T47D (cell line): ENCODE data around the gene OGFOD2.

Source experiments
- DNase-seq, 2 experiments: peaks; one replicate each; pipeline versions ENCODE4 v3.0.0 to v3.0.0-alpha.2; 2011 to 2012; ENCODE audit warnings: low read depth in 1 of 2, low spot score in 1 of 2
- JUND ChIP-seq: IDR thresholded peaks from 2 replicates; pipeline ENCODE4 v1.6.1; 2012; ENCODE audit warnings: low read depth
- in situ Hi-C: cut with HindIII; loops from 2 replicates; pipeline ENCODE4 v1.10.0; 2016; ENCODE audit warnings: low sequenced_read_pairs, low pct_unique_long_range_greater_than_20kb

The OGFOD2 gene

DNA sequence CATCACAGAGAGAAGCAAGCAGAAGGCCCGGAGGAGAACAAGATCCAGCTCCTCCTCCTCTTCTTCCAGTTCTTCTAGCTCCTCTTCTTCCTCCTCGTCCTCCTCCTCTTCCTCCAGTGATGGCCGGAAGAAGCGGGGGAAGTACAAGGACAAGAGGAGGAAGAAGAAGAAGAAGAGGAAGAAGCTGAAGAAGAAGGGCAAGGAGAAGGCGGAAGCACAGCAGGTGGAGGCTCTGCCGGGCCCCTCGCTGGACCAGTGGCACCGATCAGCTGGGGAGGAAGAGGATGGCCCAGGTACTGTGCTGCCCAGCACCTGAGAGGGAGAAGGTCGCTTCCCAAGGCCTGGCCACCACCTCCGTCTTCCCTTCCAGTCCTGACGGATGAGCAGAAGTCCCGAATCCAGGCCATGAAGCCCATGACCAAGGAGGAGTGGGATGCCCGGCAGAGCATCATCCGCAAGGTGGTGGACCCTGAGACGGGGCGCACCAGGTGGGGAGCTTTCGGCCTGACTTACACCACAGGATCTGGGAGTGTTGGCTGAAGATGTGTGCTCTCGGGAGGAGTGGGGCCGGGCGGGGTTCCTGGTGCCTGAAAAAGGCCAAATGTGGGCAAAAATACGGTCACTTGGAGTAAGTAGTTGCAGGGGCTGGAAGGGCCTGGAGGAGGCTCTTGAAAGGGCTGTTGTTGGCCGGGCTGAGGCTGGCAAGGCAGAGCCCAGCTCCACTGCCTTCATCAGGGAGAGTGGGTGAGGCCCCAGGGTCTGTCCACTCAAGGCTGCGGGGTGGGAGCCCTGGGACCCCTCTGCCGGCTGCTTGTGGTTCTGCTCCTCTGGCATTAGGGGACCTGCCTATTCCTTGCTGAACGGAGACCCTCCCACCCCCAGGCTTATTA lies 6.8 kb downstream of the OGFOD2 start:
- DNase-seq, result no peak
- in situ Hi-C loops, result no loop called here
- no peak for TF ChIP-seq JUND

DNA sequence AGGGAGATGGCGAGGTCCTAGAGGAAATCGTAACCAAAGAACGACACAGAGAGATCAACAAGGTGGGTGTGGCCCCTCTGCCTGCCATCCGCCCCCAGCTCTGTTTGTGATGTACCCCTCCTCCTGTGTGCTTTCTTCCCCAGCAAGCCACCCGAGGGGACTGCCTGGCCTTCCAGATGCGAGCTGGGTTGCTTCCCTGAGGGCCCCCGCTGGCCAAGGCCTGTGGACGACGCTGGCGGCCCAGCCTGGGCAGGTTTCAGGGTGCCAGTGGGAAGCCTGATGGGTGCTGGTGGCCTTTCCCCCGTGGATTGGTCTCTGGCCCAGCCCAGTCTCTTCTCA lies 7.4 kb downstream of the OGFOD2 start:
- in situ Hi-C loops, result no loop called here
- no peak for TF ChIP-seq JUND

DNA sequence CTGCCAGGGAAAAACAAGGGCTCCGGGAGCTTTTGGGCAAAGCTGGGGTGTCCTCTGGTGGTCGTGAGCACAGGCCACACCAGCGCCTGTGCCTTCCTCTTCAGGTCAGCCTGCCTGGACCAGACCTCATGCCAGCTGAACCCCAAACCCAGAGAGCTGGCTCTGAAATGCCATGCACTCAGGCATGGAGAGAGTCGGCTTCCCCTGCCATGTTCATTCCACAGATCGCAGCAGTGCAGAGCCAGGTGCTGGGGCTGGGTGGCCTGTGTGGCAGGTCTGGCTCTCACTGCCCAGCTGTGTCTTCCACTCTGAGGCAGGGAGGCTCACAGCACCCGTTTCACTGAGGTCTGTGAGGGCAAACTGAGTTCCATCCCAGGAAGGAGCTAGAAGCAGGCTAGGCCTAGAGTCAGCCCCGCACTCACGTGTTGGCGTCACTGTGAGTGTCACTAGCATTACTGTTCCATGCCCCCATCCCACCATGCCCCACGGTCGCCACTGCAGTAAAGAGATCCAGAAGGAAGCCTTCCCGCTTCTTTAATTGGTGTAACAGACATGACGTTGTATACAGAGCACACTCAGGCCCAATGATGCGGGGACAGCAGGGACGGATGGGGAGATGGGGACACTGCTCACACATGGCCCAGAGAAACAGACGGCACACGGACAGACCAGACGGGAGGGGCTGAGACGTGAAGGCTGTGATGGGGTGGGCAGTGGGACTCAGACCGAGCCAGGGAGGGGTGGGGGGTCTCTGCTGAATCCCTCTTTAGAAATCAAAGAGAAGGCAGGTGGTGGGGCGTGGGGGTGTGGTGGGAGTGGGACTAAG lies 8.1 kb downstream of the OGFOD2 start:
- no peak for TF ChIP-seq JUND
- no peak for DNase-seq
- in situ Hi-C loops, result no loop called here

More for the DNA sequence above, 7.4 kb downstream of the OGFOD2 start:
- no peak for DNase-seq

DNA sequence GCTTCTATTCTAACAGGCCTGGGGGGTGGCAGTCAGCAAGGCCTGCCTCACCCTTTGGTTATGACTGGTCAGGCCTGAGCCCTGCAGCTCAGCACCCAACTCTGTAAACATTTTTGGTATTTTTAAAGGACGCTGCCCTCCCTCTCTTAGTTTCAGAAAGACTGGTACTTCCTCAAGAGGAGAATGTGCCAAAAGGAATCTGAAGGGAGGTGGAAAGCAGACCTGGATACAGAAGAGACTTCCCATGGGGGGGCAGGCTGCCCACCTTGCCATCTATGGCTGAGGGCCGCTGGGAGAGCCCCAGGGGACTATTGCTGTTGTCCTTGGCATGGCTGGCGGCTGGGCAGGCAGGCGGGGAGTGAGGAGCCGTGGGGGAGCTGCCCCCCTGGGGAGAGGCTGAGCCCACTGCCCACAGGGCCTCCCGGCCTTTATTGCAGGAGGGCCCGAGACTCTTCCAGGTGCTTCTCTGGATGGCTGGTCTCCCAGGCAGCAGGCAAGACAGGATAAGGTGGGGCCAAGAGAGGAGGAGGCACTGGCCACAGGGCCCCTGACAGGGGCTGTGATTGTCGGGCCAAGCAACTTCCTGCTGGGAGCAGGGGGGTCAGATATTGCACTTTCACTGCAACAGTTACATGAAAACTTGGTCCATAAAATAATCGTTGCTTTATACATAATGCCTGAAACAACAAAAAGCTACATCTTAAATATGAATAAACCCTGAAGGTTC lies 8.9 kb downstream of the OGFOD2 start:
- in situ Hi-C loops, result no loop called here
- TF ChIP-seq JUND, result no peak

DNA sequence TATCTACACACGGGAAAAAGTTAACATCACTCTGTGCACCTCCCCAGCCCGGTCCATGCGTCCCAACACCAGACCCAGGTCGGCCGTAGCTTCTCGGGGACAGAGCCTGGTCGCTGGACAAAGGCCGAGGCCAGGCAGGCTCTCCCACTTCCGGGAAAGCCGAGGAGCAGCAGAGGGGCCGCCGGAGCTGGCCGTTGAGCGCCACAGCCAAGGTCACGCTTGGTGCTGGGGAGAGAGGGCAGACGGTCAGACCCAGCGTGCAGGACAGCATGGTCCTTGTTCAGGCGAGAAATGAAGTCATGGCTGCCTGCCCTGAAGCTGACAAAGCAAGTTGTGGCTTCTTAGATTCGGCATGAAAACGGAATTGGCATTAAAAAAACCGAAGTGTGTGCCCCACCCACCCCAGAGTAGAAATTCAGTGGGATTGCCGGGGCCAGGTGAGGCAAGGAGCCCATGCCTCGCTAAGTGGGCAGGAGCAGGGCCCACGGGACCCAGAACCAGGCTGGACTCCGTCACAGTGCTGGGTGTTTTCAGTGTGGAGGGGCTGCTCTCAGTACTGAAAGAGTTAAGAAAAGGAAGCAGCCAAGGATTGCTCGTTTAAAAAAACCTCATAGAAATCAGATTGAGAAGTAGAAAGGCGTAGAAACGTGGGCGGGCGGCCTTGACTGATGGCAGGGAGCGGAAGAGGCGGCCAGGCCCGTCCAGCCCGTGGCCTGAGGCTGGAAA lies 9.7 kb downstream of the OGFOD2 start:
- DNase-seq, result no peak
- TF ChIP-seq JUND, result no peak
- in situ Hi-C loops, result no loop called here

More for the DNA sequence above, 8.9 kb downstream of the OGFOD2 start:
- DNase-seq, result no peak

DNA sequence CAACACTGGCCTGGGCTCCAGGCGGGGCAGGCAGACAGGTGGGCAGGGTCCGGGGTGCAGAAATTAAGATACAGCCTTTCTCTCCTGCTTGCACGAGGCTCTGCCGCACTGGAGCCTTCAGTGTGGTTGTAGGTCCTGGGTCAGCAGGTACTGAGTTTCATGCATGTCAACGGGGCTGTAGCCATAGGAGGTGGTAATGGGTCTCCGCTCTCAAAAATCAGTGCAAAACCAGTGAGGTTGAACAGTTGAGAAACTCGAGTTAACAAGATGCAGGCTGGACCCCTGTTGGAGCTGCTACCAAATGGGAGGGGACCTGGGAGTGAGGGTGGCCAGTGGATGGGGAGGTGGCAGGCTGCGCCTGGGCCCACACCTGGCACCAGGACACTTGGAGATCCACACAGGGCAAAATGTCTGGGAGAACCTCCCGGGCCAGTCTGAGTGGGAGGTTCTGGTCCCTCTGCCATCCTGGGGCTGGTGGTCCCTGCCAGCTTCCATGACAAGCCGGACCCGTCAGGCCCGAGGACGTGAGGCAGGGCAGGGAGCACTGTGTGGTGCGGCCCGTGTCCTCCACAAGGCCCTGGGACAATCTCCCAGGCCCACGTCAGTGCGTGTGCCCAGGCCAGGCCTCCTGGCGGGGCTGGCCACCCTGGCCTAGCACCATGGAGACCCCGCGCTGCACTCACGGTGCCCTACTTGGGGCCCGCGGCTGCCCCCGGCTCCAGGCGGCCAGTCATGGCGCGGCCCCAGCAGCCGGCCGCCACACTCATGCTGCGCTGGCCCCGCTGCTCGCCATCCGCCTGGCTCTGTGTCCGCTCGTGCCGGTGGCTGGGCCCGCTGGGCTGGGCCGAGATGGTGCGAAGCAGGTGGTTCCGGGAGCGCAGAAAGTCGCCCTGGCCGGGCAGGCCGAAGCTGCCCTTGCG lies 10.6 kb downstream of the OGFOD2 start:
- no peak for TF ChIP-seq JUND
- in situ Hi-C loops, result no loop called here
- no peak for DNase-seq

DNA sequence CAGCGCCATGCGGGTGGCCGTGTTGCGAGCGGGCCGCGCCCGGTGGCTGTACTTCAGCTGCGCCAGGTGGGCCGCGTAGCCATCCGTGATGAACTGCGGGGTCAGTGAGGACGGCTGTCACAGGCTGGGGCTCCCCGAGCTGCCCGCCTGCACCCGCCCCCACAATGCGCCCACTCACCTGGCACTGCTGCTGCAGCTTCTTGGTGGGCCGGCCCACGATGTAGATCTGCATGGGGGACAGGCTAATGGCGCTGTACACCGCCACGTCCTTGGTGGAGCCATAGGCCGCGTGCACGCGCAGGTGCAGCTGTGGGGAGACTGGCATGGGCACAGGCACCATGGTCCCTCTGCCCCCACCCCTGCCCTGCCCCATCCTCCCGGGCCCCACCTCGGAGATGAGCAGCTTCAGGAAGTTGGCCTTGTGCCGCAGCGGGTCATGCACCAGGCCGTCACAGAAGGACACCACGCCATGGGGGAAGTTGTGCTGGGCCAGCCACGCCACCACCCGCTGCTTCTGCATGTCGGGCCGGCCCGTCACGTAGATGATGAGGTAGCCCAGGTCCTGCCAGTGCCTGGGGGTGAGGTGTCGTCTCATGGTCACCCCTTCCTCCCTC lies 11.3 kb downstream of the OGFOD2 start:
- in situ Hi-C loops, result no loop called here
- no peak for TF ChIP-seq JUND
- no peak for DNase-seq

DNA sequence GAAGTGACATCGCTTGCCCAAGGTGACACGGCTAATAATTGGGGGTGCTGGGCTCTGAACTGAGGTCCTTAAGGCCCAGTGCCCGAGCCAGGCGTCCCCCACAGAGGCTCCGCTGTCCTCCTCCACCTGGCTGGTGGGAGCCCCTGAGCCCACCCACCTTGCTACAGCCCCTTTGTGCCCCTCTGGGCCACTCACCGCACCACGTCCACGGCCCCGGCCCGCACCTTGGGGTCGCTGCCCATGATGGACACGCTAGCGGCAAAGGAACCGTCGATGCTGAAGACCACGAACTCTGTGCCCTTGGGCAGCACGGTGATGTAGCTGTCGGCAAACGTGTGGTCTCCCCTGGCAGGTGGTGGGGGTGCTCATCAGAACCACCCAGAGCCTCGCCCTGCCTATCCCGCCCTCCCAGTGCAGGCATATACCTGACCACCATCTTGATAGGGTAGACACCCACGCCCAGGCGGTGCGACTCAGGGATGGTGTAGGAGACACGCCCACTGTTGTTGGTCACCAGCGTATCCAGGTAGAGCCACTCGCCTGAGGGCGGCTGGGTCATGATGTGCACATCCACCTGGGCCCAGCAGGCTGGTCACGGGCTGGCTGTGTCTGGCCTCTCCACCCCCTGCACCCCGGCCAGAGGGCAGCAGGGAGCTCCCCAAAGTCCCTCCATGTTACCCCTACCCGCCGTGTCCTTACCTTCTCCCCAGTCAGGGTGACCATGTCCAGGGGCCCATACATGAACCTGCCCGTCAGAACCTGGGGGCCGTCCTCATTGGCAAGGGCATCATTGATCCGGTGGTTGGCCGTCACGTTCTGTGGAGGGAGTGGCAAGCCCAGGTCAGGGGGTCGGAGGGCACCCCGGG lies 12.3 kb downstream of the OGFOD2 start:
- TF ChIP-seq JUND, result no peak
- in situ Hi-C loops, result no loop called here
- DNase-seq, result no peak

DNA sequence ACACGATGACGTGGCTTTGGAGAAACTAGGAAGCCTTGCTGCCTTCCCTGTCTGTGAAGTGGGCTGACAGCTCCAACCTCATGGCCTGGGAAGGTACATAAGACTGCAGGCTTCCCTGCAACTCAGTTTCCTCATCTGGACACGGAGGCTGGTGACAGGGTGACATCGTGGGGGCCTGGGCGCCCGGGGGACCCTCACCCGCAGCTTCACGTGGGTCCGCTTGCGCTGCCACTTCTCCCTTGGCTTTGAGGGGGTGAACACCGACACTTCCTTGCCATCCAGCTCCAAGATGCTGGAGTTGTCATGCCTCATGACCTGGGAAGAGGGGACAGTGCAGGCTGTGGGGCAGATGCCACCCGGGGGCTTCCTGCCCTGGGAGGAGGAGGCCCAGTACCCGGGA lies 13.0 kb downstream of the OGFOD2 start:
- no peak for TF ChIP-seq JUND
- in situ Hi-C loops, result no loop called here

DNA sequence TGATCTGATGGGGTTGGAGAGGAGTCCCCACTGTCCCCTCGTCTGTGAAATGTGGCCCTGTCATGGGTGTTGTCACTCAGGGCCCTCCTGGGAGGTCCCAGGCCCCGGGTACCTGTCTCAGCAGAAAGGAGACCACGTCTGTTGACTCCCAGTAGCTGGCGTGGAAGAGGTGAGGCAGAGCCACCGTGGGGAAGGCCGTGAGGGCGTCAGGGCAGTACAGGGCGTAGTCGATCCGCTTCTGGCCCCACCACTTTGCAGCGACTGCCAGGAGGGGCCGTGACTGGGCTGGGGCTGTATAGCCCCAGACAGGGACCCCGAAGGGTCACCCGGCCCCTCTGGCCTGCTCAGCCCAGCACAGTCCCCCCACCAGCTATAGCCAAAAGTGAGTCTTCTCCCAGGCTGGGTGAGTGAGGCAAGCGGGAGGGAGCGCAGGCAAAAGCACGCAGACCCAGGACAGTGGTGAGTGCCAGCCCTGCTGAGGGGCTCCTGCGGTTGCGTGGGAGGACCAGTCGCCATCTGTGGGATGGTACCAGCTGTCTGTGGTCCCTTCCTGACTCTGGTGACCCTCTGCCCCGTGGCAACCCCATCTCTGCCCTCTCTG lies 13.7 kb downstream of the OGFOD2 start:
- no peak for DNase-seq
- no peak for TF ChIP-seq JUND
- in situ Hi-C loops, result no loop called here

More for the DNA sequence above, 13.0 kb downstream of the OGFOD2 start:
- no peak for DNase-seq
